Activated gamma-delta T cell treated with anti-CD3 and anti-CD28 coated beads, Interleukin-2, amount 50 U/mL, for 16 hours (primary cell): Measurements from ENCODE around the gene GNG12.

Source experiments
- DNase-seq: peaks from one replicate; pipeline ENCODE4 v3.0.0-alpha.2; 2020; ENCODE audit warnings: low read depth

Gene GNG12

DNA sequence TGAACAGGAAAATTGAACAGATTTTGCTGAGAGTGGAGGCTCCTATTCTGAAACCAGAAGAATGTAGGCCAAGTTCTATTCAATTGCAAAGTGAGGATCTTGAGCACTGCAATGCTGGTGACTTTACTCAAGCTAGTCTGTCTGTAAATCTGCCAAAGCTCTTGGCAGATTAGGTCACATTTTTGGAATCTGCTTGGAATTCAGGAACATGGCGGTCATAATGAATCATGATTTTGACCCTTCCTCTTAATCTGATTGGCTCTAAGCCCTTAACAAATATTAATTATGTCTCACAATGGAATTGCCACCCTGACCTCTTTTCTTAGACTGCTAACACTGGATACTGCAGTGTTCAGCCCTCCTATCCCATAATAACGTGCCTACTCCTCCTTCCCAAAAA, 7.2 kb upstream of the GNG12 start:
- DNase-seq, result no peak

- no peak for DNase-seq
Measured at GRCh38 chr1:67839826-67840225, 6.6 kb upstream of the GNG12 start.

DNA sequence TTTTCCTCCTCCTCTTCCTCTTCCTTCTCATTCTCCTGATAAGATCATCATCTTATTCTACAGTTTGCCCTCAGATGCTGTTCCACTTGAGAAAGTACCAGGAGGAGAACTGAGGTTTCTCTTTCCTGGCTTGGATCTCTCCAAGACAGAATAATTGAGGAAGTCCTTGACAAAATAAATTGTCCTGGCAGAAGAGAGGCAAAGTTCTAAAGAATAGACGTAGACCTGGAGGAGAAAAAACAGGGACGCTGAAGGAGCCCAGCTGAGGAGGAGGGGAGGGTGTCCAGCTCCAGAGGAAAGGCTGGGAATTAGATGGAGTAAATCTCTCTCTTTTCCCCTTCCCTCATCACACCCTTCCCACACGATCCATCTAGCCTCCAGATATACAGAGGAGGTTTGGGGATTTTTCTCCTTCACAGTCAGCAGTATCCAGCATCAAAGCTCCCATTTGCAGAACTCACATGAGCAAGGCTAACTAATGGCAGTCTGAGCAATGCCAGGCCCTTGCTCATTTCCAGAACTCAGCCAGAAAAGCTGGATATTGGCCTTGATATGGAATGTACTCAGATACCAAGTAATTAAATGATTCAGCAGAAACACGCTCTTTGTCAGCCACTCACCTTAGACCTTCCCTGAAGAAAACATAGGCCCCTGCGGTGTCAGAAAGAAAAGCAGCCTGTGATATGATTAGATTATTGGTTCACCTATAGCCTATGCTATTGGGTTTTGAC, 5.1 kb upstream of the GNG12 start:
- no peak for DNase-seq

GRCh38 chr1:67836769-67837168, 3.5 kb upstream of the GNG12 start:
- no peak for DNase-seq

- DNase-seq, result no peak
Measured at GRCh38 chr1:67835663-67836452, 2.6 kb upstream of the GNG12 start.

DNA sequence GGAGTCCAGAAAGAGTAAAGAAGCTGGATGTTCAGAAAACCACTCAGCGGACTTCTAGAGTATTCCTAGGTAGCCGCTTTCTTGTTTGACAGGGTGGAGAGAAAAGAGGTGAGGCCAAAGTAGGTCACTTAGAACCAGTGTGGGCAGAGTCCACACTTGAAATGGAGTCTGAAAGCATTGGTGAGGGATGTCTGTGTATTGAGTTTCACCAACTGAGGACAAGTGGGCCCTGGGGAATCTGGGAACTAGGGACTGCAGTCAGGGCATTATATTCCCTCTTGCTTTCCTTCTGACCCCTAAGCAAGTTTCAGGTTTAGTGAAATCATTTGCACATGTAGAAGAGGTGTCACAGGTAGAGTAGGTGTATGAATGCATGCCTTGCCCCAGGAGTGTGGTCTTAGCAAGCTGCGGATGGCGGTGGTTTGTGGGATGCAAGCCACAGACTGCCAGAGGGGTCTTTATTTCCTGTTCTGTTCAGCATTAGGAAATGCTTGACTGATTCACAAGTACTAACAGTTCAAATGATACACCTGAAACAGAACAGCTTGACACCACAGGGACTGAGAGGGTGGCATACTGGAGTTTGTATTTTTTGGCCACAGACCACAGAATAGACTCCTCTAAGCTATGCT, 1.1 kb upstream of the GNG12 start:
- no peak for DNase-seq

- no peak for DNase-seq
Measured at GRCh38 chr1:67833602-67833940, 304 bp upstream of the GNG12 start.

DNA sequence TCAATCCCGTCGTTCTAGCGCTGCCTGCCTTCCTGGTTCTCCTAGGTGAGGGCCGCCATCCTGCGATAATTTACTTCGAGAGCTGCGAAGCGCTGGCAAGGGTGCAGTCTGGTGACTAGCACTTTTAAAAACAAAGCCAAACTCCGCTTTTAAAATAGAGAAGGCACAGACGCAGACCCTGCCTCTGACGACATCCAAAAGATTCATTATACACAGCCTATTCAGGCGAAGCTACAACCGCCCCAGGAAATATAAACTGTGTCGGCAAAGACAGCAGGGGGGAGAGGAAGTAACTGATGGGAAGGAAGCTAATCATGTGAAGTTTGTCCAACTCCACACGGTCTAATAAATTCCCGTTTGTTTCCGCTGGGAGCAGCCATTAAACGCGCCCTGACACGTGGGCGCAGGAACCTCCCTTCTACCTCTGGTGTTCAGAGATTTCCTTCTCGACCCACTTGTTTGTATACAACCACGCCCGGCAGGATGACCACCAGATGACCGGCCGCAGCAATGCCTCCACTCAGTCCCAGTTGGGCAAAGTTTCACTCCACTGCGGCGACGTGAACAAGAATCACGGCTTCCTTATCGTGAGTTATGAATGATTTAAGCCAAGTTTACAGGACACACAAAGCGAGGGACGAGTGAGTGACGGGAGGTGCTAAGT, 1.3 kb downstream of the GNG12 start:
- no peak for DNase-seq

DNA sequence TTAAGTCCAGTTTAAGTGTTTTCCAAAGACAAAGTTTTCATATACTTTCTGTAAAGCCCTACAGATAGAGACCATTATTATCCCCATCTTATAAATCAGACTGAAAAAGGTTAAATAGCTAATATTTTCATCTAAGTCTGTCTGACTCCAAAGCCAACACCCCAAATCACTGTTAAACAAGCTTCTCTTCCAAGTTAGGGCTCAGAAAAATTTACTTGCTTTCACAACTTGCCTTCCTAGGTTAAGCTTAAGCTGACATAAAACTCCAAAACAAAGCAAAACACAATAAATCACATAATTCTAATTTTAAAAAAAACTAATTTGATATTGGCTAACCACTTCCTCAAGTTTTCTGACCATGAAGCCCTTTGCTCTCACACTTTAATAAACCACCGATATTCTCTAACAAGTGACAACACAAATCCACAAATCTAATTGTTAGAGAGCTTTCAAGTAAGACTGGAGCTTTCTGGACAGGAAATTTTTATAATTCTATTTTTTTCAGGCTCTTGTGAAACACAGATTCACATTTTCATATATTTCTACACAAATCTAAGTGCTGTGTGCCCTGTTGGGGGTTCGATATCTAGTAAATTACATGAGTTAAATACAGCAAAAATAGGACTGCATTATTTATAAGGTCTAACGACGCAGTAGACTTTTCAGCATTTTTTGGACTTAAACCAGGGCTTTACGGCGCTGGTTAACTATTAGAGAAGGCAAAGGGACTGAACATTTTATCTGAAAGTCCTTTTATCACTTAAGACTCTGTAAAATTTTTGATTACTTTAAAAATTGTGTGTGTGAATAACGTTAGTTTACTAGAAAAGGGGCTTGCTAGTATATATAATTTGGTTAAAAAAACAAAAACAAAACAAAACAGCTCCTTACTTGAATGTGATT, 2.1 kb downstream of the GNG12 start:
- DNase-seq, result no peak

- no peak for DNase-seq
Measured at GRCh38 chr1:67830226-67830625, 3.0 kb downstream of the GNG12 start.

- no peak for DNase-seq
Measured at GRCh38 chr1:67827688-67828087, 5.6 kb downstream of the GNG12 start.

GRCh38 chr1:67825591-67825990, 7.7 kb downstream of the GNG12 start:
- DNase-seq, result no peak

DNA sequence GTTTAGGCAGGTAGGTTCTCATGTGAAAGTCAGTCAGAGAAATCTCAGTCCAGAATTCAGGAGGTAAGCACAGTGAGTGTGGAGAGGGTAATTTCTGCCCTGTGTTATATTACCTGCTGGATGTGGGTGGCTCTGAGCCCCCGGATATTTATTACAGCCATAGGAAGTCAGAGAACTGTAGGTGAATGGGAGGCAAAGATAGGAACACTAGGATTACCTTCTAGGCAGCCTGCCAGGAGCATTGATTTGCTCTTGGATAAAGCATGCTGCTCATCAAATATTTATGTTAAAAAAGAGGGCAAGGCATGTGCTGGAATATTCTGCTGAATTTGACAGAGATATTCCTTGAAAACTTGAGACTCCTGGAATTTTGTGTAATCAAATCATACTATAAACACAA, 8.5 kb downstream of the GNG12 start:
- no peak for DNase-seq

- no peak for DNase-seq
Measured at GRCh38 chr1:67823615-67824014, 9.7 kb downstream of the GNG12 start.

GRCh38 chr1:67821263-67821662, 12.0 kb downstream of the GNG12 start:
- DNase-seq, result no peak

GRCh38 chr1:67818725-67819301, 14.5 kb downstream of the GNG12 start:
- DNase-seq, result no peak

- DNase-seq, result no peak
Measured at GRCh38 chr1:67818162-67818561, 15.1 kb downstream of the GNG12 start.

- no peak for DNase-seq
Measured at GRCh38 chr1:67817319-67817718, 15.9 kb downstream of the GNG12 start.

- DNase-seq, result no peak
Measured at GRCh38 chr1:67816506-67816905, 16.8 kb downstream of the GNG12 start.

DNA sequence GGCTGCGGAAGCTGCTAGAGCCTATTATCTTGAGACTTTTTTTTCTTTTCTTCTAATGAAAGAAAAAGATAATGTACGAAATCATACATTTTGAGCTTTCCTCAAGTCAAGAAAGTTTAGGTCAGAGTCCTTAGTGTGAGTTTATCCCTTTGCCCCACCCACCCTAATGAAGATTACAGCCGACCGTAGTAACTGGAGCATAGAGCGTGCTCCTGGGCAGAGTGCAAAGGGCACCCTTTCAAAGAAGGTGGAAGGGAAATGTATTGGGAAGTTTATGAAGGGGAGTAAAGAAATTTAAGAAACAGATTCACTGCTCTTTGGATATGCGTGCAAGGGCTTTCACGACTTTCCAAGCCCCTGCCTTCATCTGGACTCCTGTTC, 17.2 kb downstream of the GNG12 start:
- DNase-seq, result no peak

GRCh38 chr1:67815303-67816094, 17.8 kb downstream of the GNG12 start:
- DNase-seq, result no peak
